HG03571 (cell line): ENCODE data around the gene PPP1R12B.
"Not testable (repeated sequence)": the region's sequence is repeated elsewhere in the genome, so short reads cannot be mapped to it uniquely, and the experiment has no call there.

Experiments used
- ATAC-seq: cut with Tn5 transposase; IDR thresholded peaks from one replicate; pipeline ENCODE4 v1.9.1; 2021; ENCODE audit not compliant: unreplicated experiment

PPP1R12B gene

DNA sequence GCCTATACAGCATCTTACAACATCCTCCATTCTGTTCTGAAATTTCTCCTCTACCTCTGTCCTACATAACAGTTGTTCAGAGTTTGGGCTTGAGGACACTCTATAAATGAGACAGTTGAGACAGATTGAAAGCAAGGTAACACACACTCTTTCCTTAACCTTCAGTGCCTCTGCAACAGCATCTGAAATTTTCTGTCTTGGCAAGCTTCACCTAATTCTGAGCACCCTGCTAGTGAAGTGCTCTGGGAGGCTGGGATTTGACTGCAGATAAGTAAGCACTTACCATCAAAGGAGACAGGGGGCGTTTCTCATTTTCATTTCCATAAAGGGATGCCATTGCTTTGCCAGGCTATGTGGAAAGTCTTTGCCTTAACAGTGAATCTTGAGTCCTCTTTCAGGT lies 53.3 kb downstream of the PPP1R12B start:
- ATAC-seq: not testable (repeated sequence)

DNA sequence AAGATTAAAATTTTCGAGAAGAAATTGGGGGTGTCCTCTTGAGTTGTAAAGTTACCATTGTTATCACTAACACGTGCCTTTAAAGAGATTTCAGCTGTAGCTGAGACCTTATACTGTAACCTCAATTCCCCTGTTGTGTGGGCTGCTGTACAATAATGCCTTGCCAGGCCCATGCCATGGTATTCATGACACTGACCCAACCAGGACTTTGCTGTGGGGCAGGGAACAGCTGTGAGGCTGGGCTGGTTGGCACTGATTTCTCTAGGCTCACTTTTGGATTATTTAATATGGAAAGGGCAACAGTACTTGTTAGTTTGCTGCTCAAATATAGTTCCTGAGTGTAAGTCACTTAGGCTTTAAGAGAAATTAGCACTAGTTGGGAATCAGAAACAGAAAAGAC lies 54.9 kb downstream of the PPP1R12B start:
- not testable (repeated sequence) for ATAC-seq

DNA sequence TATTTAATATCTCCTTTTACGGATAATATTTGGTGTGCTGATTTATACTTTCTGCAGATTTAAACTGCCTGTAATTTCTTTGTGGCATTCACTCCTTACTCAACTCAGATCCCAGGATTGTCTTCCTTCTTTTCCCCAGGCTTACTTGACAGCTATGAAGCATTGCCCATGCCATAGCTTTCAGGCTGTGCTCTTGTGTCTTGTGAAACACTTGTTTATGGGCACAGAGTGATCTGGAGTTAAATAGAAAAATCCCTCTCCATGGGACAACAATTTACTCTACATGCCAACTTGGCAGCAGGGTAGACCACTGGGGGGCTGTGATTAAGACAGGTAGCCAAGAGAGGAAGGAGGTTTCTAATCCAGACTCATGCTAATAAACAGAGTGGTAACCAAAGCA lies 57.4 kb downstream of the PPP1R12B start:
- ATAC-seq: no peak

DNA sequence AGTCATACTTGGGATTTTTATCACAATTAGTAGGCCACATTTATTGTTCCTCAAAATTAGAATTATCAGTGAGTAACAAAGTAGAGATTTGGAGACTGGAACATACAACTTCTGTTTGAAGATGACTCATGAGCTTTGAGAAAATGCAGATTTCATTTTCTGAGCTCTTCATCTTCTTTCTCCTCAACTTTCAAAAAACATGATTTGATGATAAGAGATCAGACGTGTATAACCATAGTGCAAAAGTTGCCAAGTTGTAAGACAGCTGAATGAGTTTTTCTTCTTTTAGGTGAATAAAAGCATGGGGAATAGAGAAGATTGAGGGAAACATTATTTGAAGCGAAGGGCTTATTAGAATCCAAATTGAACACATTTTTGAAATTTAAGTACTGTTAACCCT lies 58.4 kb downstream of the PPP1R12B start:
- ATAC-seq: not testable (repeated sequence)

DNA sequence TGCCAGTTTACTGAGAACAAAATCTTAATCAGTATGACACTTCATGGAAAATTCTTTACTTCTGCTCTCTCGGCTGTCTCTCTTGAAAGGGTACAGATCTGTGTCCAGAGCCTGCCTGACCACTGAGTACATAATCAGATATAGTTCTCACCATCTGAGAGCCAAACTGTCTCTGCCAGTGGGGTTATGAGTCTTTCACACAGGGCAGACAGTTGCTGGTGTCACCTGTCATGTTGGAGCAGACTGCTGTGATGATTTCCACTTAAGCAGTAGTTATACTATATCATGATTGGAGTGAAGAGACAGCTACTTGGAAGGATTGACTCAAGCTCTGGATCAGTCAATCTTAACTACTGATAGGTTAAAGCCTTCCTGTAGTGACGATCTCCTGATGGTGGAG lies 58.9 kb downstream of the PPP1R12B start:
- ATAC-seq: not testable (repeated sequence)

DNA sequence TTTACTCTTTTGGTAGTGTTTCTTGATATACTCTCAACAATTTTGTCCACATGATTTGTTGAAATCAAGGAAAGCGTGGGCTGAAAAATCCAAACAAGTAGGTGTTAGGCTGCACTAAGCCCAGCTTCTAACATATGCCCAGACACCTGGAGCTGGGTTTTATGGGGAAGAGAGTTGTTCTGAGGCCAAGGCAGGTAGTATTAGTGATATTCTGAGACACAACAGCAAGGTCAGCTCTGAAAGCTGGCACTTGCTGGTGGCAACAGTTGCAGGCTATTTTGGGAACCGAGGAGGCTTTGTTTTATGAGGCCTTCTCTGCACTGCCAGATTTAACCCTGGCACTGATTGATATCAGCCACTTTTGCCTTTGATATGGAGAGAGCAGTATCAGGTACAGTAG lies 61.8 kb downstream of the PPP1R12B start:
- ATAC-seq: not testable (repeated sequence)

DNA sequence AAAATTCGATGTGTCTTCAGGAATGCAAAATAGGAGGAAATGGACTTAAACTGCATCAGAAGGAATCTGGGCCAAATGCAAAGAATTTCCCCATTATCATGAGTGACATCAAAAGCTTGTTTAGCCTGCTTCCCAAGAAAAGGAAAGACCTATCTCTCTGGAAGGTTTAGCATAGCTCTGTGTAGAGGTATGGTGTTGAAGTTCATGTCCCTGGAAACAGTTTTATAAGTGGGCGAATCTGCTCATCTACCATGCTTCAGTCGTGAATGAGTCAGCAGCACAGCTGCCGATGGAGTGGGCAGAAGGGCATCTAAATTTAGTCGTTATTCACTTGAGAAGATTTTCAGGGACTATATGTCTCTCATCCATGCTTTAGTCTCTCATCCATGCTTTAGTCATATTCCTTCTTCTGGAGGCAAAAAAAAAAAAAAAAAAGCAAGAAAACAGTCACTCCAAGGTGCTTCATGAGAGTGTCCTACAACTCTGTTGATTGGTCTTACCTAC lies 62.4 kb downstream of the PPP1R12B start:
- not testable (repeated sequence) for ATAC-seq

DNA sequence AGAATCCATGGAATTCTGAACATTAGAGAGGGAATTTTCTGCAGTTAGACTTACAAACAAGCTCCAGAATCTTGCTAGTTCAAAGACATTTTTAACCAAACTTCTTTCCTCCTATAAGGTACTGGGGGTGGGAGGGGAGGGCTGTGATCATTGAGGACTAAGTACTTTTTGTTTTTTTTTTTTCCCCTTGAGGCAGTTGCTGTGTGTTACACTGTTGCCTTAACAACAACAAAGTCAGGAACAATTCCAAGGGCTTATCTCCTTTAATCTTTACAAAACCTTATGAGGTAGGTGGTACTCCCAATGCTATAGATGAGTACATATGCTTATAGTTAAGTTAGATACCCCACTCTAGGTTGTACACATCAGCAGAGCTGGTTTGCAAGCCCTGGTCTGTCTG lies 62.9 kb downstream of the PPP1R12B start:
- no peak for ATAC-seq

DNA sequence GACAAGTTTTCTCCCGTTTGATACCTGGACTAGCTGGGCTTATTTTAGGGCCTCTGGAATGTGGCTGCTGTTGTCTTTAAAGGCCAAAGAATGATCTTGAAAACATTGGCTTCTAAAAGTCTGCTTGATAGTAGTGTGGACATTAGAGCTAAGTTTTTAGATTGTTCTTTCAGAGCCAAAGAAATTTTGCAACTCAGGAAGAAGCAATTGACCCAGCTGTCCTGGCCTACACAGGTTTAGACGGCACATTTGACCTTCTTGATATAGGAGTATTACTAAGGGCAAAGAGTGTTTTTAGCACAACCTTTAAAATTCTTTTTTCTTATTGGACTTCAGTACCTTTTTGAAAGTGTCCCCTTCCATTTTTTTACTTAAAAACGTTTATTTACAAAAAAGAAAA lies 63.9 kb downstream of the PPP1R12B start:
- not testable (repeated sequence) for ATAC-seq

DNA sequence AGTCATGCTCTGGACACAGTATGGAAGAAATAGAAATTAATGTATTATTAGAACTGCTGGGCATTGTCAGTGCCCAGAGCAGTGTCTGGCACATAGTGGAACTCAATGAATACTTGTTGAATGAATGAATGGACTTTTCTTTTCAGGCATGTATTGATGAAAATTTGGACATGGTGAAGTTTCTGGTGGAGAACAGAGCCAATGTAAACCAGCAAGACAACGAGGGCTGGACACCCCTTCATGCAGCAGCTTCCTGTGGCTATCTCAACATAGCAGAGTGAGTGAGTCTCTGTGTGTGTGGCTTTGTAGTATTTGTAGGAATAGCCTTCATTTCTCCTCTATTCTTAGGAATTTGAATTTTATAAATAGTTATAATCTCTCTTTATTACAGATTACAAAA lies 68.1 kb downstream of the PPP1R12B start:
- ATAC-seq: no peak

DNA sequence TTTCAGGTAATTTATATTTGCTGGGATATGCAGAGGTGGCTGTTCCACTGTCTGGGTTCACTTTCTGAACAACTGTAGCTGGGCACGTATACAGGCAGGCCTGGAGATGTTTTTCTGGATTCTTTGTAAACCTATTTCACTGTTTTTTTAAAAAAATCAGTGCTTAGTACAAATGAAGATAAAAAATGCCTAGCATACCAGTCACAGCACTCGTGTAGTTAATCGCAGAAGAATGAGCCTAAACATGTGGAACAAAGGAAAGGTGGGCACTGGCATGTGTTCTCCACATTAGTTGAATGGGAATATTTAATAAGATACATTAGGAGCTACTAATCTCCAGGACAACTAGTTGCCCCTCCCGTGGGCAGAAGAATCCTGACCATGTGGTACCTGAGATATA lies 68.6 kb downstream of the PPP1R12B start:
- not testable (repeated sequence) for ATAC-seq

DNA sequence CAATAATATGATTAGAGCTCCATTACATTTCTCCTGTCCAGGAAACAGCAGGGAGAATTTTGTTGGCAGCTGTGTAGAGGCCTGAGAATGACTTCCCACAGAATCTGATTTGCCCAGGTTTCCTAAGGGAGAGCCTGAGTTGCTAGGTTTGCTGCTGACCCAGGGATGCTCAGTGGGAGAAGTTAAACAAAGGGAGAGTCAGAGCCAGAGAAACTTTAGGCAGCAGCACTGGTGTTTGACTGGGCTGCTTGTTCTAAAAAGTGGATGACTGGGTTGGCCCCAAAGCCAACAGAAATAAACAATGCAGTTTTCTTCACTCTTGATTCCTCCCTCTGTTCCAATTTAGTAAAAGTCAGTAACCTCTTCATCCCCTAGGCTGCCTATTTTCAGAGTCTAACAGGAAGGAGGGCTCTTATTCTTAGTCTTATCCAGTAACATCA lies 69.3 kb downstream of the PPP1R12B start:
- not testable (repeated sequence) for ATAC-seq

DNA sequence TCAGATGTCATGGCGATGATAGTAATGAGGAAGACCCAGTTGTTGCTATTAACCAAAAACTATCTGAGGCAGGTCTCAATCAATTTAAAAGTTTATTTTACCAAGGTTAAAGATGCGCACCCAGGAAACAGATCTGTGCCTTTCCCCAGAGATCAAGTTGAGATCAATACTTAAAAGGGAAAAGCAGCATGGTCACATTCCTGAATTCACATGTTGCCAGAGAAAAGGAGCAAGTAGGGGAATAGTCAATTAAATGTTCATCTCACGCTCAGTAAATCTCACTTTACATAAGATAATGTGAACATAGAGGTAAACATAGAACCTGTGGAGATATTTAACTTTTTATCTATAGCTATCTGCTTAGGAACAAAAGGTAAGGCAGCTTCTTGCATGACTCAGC lies 71.2 kb downstream of the PPP1R12B start:
- ATAC-seq: not testable (repeated sequence)

DNA sequence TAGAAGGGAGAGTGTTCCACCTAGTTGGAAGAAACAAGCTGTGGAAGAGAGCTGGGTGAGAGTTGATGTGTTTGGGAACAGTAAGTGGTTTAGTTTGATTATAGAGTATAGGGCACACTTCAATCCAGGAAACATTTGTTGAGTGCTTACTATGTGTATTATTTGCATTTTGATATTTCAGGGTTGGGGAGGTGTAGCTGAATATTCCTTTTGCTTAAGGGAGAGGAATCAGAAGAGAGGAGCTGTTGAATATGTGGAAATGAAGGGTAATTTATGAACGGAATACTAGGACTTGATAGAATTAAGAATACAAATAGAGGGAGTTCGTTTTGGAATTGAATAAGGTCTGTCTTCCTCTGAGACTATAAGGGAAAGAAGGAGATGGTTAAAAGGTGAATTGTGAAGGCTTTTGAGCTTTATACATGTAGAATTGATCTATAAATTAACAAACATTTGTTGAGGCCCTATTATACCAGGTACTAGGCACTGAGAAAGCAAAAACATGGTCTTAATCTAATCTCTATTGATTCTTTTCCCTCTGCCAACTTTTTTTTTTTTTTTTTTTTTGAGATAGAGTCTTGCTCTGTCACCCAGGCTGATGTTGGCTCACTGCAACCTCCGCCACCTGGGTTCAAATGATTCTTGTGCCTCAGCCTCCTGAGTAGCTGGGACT lies 72.1 kb downstream of the PPP1R12B start:
- not testable (repeated sequence) for ATAC-seq

DNA sequence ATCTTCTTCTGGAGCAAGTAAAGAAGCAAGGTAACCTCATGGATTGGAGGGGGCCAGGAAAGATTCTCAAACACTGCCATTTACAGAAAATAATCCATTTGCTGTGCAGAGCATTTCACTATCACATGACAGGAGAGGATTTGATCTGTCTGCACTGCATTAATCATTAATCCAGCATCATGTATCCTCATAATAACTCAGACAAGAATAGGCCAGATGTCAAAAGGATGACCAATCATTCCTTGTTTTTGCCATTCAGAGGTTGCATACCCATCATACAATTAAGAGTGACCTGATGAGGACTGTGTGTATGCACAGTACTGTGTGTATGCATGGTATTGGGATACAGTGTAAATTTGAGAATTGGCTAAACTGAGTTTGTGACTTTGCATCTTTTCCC lies 74.2 kb downstream of the PPP1R12B start:
- not testable (repeated sequence) for ATAC-seq

DNA sequence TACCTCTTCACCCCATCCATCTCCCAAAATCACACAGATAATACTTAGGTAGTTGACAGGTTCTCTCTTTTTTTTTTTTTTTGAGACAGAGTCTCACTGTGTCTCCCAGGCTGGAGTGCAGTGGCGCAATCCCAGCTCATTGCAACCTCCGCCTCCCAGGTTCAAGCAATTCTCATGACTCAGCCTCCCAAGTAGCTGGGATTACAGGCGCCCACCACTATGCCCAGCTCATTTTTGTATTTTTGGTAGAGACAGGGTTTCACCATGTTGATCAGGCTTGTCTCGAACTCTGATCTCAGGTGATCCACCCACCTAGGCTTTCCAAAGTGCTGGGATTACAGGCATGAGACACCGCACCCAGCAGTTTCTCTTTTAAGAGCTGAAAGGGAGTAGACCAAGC lies 75.8 kb downstream of the PPP1R12B start:
- ATAC-seq: not testable (repeated sequence)

DNA sequence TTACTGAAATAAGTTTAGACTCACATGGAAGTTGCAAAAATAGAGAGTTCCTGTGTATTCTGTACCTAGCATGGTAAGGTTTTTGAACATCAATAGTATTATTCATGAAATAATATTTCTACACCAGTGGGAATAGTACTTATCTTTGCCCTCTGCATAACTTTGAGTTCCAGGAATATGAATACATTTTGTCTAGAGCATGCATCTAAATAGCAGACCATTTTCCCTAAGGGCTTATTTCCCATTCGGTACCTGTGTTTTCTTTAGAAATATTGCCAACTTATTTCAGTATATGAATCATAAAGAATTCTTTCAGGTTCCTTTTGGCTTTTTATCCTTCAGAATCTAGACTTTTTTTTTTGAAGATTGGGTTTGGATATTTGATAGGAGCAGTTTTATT lies 81.6 kb downstream of the PPP1R12B start:
- ATAC-seq: not testable (repeated sequence)

DNA sequence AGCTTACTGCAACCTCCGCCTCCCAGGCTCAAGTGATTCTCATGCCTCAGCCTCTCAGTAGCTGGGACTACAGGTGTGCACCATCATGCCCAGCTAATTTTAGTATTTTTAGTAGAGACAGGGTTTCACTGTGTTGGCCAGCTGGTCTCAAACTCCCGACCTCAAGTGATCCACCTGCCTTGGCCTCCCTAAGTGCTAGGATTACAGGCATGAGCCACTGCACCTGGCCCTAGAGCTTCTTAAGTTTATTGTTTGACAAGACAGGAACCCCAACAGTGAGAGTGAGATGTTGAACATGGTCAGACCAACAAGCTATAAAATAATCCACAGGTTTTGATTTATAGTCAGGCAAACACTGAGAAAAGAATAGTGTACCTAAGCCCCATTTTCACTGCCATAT lies 83.8 kb downstream of the PPP1R12B start:
- not testable (repeated sequence) for ATAC-seq

DNA sequence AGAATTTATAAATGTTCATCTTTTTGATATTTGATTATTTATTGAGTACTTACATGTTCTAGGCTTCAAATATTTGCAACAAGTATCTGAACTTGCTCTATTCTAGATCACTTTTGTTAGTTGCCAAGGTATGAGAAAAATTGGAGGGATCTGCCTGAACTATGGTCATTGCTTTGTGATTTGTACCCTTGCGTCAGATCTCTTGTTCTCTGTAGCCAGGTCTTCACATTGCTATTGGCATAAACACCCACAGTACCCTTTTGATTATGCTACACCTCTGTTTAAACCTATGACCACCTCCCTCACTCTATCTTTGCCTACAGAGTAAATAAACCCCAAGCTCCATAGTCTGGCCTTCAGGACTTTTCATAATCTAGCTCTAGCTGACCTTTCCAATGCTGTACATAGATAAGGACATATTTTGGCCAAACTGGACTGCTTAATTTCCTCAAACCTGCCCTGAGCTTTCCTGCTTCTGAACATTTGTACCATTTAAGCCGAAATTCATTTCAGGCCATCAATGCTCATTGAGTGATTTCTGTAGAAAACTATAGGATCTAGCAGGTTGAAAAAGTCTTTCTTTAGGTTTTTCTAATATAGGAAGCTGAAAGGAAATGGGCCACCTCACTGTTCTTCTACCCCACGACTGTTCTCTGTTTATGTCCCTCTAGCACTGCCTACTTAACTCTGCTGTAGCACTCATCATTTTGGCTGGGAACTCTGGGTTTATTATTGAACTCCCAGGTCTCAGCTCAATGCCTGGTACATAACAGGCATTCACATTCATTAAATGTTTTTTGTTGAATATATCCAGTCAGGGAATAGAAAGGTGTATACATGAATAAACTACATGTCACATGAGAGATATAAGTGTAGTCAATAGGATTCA lies 84.9 kb downstream of the PPP1R12B start:
- no peak for ATAC-seq

DNA sequence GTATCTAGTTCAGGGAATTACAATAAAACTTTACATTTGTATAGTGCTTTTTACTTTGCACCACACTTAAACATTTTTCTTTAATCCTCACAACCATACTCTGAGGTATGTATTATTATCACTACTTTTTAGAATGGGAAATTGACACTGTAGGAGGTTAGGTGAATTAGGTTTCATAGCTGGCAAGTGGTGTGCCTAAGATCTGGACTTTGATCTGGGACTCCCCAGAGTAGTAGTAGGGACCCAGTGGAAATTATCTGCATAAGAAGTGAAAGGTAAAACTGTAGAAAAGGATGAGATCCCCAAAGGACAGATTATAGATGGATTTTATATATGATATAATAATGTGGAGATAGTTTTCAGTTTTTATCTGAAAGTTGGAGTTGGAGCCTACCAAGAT lies 85.6 kb downstream of the PPP1R12B start:
- ATAC-seq: no peak

DNA sequence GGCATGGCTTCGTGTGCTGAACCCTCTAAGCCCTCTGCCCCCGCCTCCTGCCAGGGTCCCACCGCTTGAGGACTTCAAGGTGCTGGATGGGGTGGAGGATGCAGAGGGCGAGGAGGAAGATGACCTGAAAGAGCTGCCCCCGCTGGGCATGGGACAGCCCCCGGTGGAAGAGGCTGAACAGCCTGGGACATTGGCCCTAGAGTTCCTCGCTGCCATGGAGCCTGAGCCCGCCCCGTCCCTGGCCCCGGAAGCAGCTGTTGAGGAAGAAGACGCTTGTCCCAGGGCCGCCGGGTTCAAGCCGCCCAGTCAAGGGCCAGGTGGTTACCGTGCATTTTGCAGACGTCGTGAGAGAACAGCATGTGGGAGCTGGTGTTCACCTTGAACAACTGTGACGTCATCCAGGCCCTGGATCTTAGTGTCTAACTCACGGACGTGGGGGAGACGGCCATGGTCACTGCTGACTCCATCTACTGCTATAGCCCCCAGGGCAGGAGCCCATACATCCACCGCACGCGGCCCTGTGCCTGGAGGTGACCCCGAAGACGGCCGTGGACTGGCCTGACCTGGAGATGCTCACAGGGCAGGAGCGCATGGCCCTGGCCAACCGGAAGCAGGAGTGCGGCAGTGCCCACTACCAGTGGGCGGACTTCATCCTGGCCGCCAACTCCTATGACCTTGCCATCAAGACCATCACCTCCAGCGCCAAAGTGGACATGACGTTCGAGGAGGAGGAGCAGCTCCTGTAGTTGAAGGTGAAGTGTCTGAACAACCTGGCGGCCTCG lies 90.1 kb downstream of the PPP1R12B start:
- no peak for ATAC-seq
